ENCODE results near the gene EHD1. TPM values are rescaled to one million over a fixed set of nuclear protein-coding genes. Genes with fewer than 3 reads are reported as not detected.
A peak's percentile ranks its signal among the peaks of the same experiment; 100 is the strongest.
"Not testable (repeated sequence)": the region's sequence is repeated elsewhere in the genome, so short reads cannot be mapped to it uniquely, and the experiment has no call there.

Gene EHD1
- total and polyA plus RNA-seq, 2 of the 8 experiments (the other 6 are each of a cell fraction or from before 2014, with no cell fraction given), result 31.5 to 42.9 TPM

DNA sequence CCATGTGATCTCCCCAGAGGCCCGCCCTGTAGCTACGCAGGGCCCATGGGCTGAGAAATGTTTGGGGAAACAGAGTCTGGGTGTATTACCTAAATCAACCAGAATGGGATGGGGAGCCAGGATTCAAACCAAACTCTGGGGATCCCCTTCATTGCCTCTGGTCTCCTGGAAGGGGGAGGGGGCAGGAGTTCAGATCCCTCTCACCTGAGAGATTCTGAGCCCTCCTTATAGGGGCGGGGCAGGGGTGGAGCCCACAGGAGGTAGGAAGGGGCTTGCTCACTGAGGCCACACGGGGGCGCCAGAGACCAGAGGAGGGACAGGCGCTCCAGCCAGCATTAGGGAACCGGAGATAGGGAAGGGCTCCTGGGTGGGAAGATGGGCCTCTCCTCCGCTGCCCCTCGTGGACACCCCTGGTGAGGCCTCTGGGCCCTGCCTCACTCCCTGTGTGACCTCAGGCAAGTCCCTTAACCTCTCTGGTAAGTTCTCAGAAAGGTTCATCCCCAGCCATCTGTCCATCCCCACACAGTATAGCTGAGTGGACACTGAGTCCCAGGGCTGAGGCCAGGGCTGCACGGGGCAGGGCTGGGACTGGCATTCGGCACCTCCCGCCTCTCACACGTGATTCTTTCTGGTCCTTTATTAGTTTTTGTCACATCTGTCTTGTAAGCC is 31.3 kb downstream of the EHD1 start (continued):
- TF ChIP-seq TCF12 (IDR thresholded peaks at IDR 0.05; ENCODE audit: low read depth, low read length) (0 out of 2 replicates have a peak, but pooled peaks have one; percentile 66), MAFK (IDR thresholded peaks at IDR 0.05; ENCODE audit: low read depth, low read length) (no peak)

GRCh38 chr11:64845776-64846129 is 32.7 kb downstream of the EHD1 start:
- not testable (repeated sequence) for H3K4me3 ChIP-seq (ENCODE audit: extremely low read depth in 1 of 4, insufficient read depth in 2 of 4, low read depth in 3 of 4, low read length in 4 of 4); FAIRE-seq; H2BK5ac ChIP-seq (ENCODE audit: low read depth, low read length); H4K20me1 ChIP-seq (replicated peaks in 1 of 2; ENCODE audit: control insufficient read depth in 1 of 2, insufficient read depth in 2 of 2, low read length in 2 of 2); H3K4ac ChIP-seq (replicated peaks; ENCODE audit: insufficient read length, low read depth, low read length); H2BK120ac ChIP-seq (replicated peaks; ENCODE audit: low read depth, low read length); H3K14ac ChIP-seq (ENCODE audit: insufficient read length); H2BK20ac ChIP-seq (ENCODE audit: low read length); H3K36me3 ChIP-seq (ENCODE audit: control insufficient read depth in 2 of 4, insufficient read depth in 4 of 4, low read length in 3 of 4); H3K27ac ChIP-seq (ENCODE audit: low read depth, low read length); H2AK5ac ChIP-seq (ENCODE audit: low read depth, low read length); H4K5ac ChIP-seq (ENCODE audit: insufficient read length, low read depth, low read length); H2AFZ ChIP-seq (ENCODE audit: low read length); DNase-seq (ENCODE audit: low read depth in 1 of 2, low spot score in 2 of 2); H3K9ac ChIP-seq (replicated peaks in 1 of 4; ENCODE audit: extremely low read depth in 1 of 4, low read depth in 3 of 4, low read length in 3 of 4); H3K79me2 ChIP-seq (ENCODE audit: control insufficient read depth in 1 of 2, insufficient read depth in 2 of 2, low read length in 2 of 2); H3K4me2 ChIP-seq (ENCODE audit: insufficient read depth in 1 of 2, low read depth in 2 of 2, low read length in 2 of 2); H3K23me2 ChIP-seq (ENCODE audit: low read depth, low read length); H3K23ac ChIP-seq (ENCODE audit: insufficient read length); H3K18ac ChIP-seq (ENCODE audit: extremely low read depth, low read length); H3K56ac ChIP-seq (replicated peaks; ENCODE audit: insufficient read length, low read depth, low read length); H2BK15ac ChIP-seq (ENCODE audit: low read length); H4K91ac ChIP-seq (replicated peaks; ENCODE audit: insufficient read length, low read length); H3K27me3 ChIP-seq (replicated peaks in 1 of 4; ENCODE audit: control insufficient read depth in 3 of 4, extremely low read depth in 1 of 4, insufficient read depth in 3 of 4, low read length in 3 of 4); H3K9me3 ChIP-seq (ENCODE audit: insufficient read depth in 2 of 2, low read depth in 1 of 2, low read length in 1 of 2); H3K79me1 ChIP-seq (ENCODE audit: low read depth, low read length); H4K8ac ChIP-seq (ENCODE audit: extremely low read depth, insufficient read depth, low read length)
- WGBS, 2 experiments (ENCODE audit: extremely low coverage in 1 of 2, insufficient coverage in 1 of 2, insufficient read length in 1 of 2, insufficient replicate concordance in 2 of 2, low coverage in 1 of 2, low lambda C conversion rate in 2 of 2, missing lambda C conversion rate in 1 of 2), result 87% methylated on average over 8 of the region's 8 CpGs; no CpG with 5 or more reads in 1 of the 2 experiments
- CTCF ChIA-PET (ENCODE audit: partially characterized antibody), result interaction anchor here (0.6 to 32.3 kb wide), 13 partner anchors 16 to 493 kb away, joined by 3 to 1058 read pairs (median 10); partner anchors contain the start of genes ARL2, BATF2, EHD1 and MEN1
- POLR2A ChIA-PET (ENCODE audit: partially characterized antibody), result interaction anchor here (25.7 kb wide), 1 partner anchor 39 kb away, joined by 408 read pairs; the partner anchor contains the start of gene EHD1
- peak overlapping the region; percentile 50; the same call in 1 of the 2 replicates for H2BK12ac ChIP-seq (ENCODE audit: low read depth, low read length)
- H3K4me1 ChIP-seq (replicated peaks in 1 of 4; ENCODE audit: control insufficient read depth in 3 of 4, insufficient read depth in 4 of 4, low read length in 3 of 4), result peaks cover 0 to 35% (median 23%) of the 10 kb centered on the region in 4 experiments; a peak in 6 of 7 replicates
